ENCODE measurements around the gene EPM2AIP1. TPM values are rescaled to one million over a fixed set of nuclear protein-coding genes. Genes with fewer than 3 reads are reported as not detected.

EPM2AIP1 gene
- total RNA-seq, 3 donors from 2014 or later = 9.9 to 21.2 (median 13.6) TPM

GRCh38 chr3:37032961-37033360 is 40.0 kb upstream of the EPM2AIP1 start:
- intact Hi-C loops (cut with DNase I, micrococcal nuclease) = no loop called here
- no peak overlapping the region for H3K4me3 ChIP-seq
- no peaks in the 10 kb centered on the region for H3K4me1 ChIP-seq (ENCODE audit: low read depth)
- no peaks in the 10 kb centered on the region for H3K36me3 ChIP-seq (ENCODE audit: low read depth)
- peaks cover 7% of the 10 kb centered on the region for H3K9me3 ChIP-seq
- no peak for DNase-seq
- no peak for TF ChIP-seq CTCF (IDR thresholded peaks at IDR 0.05)
- peak; percentile 30 for ATAC-seq

GRCh38 chr3:37031096-37031682 is 38.3 kb upstream of the EPM2AIP1 start:
- intact Hi-C loops (cut with DNase I, micrococcal nuclease) = no loop called here
- Histone ChIP-seq H3K4me1 (ENCODE audit: low read depth) (no peaks in the 10 kb centered on the region), H3K9me3 (peaks cover 2% of the 10 kb centered on the region), H3K4me3 (no peak overlapping the region), H3K36me3 (ENCODE audit: low read depth) (no peaks in the 10 kb centered on the region)
- no peak for TF ChIP-seq CTCF (IDR thresholded peaks at IDR 0.05)
- ATAC-seq = no peak
- no peak for DNase-seq

- no peak for ATAC-seq
- intact Hi-C loops (cut with DNase I, micrococcal nuclease) = no loop called here
- no peak for TF ChIP-seq CTCF (IDR thresholded peaks at IDR 0.05)
- Histone ChIP-seq H3K4me3 (no peak overlapping the region), H3K9me3 (no peaks in the 10 kb centered on the region), H3K36me3 (ENCODE audit: low read depth) (no peaks in the 10 kb centered on the region), H3K4me1 (ENCODE audit: low read depth) (no peaks in the 10 kb centered on the region)
- DNase-seq = no peak
These were observed 37.7 kb upstream of the EPM2AIP1 start for GRCh38 chr3:37030588-37030987.

- Histone ChIP-seq H3K9me3 (no peaks in the 10 kb centered on the region), H3K4me1 (ENCODE audit: low read depth) (no peaks in the 10 kb centered on the region), H3K36me3 (ENCODE audit: low read depth) (no peaks in the 10 kb centered on the region), H3K4me3 (no peak overlapping the region)
- intact Hi-C loops (cut with DNase I, micrococcal nuclease) = no loop called here
- ATAC-seq = no peak
- TF ChIP-seq CTCF (IDR thresholded peaks at IDR 0.05) = no peak
- no peak for DNase-seq
These were observed 36.7 kb upstream of the EPM2AIP1 start for GRCh38 chr3:37029516-37030163.

GRCh38 chr3:37029111-37029510 is 36.2 kb upstream of the EPM2AIP1 start:
- Histone ChIP-seq H3K4me3 (no peak overlapping the region), H3K36me3 (ENCODE audit: low read depth) (no peaks in the 10 kb centered on the region), H3K9me3 (no peaks in the 10 kb centered on the region), H3K4me1 (ENCODE audit: low read depth) (no peaks in the 10 kb centered on the region)
- no peak for DNase-seq
- intact Hi-C loops (cut with DNase I, micrococcal nuclease) = no loop called here
- no peak for ATAC-seq
- TF ChIP-seq CTCF (IDR thresholded peaks at IDR 0.05) = no peak

Data from mucosa of descending colon (tissue), 3 donors.